HT1080 (cell line): ENCODE results near the gene CCR4. TPM values are rescaled to one million over a fixed set of nuclear protein-coding genes. Genes with fewer than 3 reads are reported as not detected.
"Not testable (repeated sequence)": the region's sequence is repeated elsewhere in the genome, so short reads cannot be mapped to it uniquely, and the experiment has no call there.

Experiments
- DNase-seq: peaks from one replicate; pipeline ENCODE4 v3.0.0-alpha.2; 2015; ENCODE audit warnings: low read depth
- polyA plus RNA-seq, 2 experiments: library from polyadenylated mRNA; depleted of rRNA; stranded (reverse); fragments of >200 nt; gene quantifications; 2 replicates each; pipeline ENCODE4 v1.2.3, GENCODE V29; 2015
- total RNA-seq: library from RNA; depleted of rRNA; stranded (reverse); fragments of >200 nt; shearing (Covaris generic); gene quantifications from 2 replicates; pipeline ENCODE4 v1.2.3, GENCODE V29; 2014; rRNA removed

Gene CCR4
- total RNA-seq: not detected in 2 replicates
- not detected in 2 replicates for polyA plus RNA-seq (2015; cell fraction: cytosol; rRNA removed)
- not detected in 2 replicates for polyA plus RNA-seq (2015; cell fraction: nucleus; rRNA removed)

- DNase-seq: no peak
Observed at GRCh38 chr3:32951410-32951811, at the start of gene CCR4. Gene CCR4 (plus strand): TSS chr3:32951644. CDS start chr3:32953423, 1,779 bp downstream.

DNA sequence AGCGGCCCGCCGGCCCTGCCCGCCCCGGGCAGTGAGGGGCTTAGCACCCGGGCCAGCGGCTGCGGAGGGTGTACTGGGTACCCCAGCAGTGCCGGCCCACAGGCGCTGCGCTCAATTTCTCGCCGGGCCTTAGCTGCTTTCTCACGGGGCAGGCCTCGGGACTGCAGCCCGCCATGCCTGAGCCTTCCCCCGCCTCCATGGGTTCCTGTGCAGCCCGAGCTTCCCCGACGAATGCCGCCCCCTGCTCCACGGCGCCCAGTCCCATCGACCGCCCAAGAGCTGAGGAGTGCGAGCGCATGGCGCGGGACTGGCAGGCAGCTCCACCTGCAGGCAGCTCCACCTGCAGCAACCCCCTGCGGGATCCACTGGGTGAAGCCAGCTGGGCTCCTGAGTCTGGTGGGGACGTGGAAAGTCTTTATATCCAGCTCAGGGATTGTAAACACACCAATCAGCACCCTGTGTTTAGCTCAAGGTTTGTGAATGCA is 48.5 kb upstream of the CCR4 start:
- not testable (repeated sequence) for DNase-seq

DNA sequence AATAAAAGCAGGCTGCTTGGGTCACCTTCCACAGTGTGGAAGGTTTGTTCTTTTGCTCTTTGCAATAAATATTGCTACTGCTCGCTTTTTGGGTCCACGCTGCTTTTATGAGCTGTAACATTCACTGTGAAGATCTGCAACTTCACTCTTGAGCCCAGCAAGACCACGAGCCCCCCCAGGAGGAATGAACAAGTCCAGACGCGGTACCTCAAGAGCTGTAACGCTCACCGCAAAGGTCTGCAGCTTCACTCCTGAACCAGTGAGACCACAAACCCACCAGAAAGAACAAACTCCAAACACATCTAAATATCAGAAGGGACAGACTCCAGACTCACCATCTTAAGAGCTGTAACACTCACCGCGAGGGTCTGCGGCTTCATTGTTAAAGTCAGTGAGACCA is 47.5 kb upstream of the CCR4 start:
- no peak for DNase-seq

- no peak for DNase-seq
Observed at GRCh38 chr3:32909999-32910398, 41.4 kb upstream of the CCR4 start.

DNA sequence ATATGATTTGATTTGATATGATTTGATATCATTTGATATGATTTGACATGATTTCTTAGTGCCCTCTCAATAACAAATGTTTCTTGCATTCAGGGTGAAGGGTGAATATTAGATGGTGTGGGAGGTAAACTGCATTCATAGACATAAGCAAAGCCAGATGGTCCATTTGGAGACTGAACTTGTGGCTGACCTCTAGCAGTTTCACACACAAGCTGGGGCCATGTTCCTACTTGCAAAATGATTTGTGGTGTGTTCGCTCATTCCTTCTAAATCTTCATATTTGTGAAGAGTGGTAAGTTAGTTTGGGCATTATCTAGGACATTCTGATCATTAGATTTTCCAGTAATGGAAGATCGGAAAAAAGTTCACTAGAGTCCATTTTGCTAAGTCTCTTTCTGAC is 40.5 kb upstream of the CCR4 start:
- DNase-seq: no peak

- no peak for DNase-seq
Observed at GRCh38 chr3:32912046-32912445, 39.4 kb upstream of the CCR4 start.

- DNase-seq: no peak
Observed at GRCh38 chr3:32913790-32914446, 37.5 kb upstream of the CCR4 start.

DNA sequence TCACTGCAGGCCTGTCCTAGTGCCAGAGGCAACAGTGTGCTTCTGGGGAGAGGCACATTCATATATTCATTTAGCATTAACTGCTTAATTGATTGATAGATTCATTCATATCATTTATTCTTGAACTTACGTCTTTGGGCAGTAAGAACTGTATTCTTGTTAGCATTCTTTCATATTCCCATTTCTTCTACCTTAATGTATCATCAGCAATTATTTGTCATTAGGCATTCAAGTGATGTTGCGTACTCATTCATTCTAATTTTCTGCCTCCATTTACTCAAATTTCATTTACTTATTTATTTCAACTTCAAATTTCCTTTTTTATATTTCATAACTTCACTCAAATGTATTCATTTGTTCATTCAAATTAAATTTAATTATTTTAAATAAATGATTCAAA is 31.5 kb upstream of the CCR4 start:
- no peak for DNase-seq

DNA sequence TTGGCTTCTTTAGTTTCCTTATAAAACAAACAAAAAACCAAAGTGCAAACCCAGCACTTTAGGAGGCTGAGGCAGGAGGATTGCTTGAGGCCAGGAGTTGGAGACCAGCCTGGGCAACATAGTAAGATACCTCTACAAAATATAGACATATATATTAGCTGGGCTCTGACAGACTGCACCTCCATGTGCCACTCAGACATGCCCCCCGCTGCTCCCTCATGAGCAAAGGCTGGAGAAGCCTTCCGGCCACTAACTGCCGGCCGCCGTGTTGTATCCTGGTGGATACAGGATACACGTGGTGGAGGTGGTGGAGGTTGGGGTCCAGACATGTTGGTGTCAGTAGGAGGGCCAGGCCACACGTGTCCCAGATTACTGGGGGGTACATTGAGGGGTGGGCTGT is 29.4 kb upstream of the CCR4 start:
- no peak for DNase-seq

GRCh38 chr3:32930161-32930560 is 21.3 kb upstream of the CCR4 start:
- DNase-seq: no peak

GRCh38 chr3:32931273-32931672 is 20.2 kb upstream of the CCR4 start:
- not testable (repeated sequence) for DNase-seq

DNA sequence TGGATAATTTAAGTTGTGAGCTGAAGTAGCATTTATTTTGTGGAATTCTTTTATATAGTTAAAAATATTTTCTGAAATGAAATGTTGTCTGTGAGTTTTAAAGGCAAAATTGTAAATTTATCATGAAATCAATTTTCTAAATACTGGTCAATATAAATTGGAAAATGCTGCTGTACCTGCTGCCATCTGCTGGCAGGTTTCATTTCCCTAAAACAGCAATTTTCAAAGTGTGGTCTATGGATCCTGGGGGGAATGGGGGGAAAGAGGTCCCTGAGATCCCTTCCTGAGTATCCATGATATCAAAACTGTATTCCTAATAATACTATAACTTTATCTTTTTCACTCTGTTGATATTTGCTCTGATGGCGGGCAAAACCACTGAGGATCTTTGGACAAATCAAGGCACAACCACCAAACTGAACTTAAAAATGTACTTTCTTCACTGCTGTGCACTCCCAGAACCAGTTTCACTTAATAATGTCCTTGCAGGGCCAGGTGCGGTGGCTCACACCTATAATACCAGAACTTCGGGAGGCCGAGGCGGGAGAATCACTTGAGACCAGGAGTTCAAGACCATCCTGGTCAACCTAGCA is 17.2 kb upstream of the CCR4 start:
- DNase-seq: no peak

GRCh38 chr3:32937331-32937730 is 14.1 kb upstream of the CCR4 start:
- DNase-seq: peak; percentile 44

GRCh38 chr3:32939531-32940284 is 11.7 kb upstream of the CCR4 start:
- not testable (repeated sequence) for DNase-seq

- no peak for DNase-seq
Observed at GRCh38 chr3:32940726-32941125, 10.7 kb upstream of the CCR4 start.

DNA sequence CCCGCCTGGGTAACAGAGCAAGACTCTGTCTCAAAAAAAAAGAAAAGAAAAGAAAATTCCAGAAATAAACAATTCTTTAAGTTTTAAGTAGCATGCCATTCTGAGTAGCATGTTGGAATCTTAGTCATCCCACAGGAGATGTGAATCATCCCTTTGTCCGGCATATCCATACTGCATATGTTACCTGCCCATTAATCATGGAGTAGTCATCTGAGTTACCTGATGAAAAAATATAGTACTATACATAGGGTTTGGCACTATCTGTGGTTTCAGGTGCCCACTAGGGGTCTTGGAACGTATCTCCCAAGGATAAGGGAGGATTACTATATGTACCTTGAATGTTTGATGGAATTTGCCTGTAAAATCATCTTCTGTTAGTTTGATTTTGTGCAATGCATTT is 6.3 kb upstream of the CCR4 start:
- peak; percentile 66 for DNase-seq

DNA sequence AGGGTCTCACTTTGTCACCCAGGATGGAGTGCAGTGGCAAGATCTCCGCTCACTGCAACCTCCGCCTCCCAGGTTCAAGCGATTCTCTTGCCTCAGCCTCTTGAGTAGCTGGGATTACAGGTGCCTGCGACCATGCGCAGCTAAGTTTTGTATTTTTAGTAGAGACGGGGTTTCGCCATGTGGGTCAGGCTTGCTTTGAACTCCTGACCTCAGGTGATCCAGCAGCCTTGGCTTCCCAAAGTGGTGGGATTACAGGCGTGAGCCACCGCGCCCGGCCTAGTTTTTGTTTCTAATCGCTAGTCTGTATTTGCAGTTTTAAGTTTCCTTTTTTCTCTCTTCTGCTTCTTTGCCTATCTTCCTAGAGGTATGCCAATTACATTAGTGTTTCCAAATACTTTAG is 5.8 kb upstream of the CCR4 start:
- DNase-seq: not testable (repeated sequence)

GRCh38 chr3:32946973-32947788 is 4.3 kb upstream of the CCR4 start:
- no peak for DNase-seq

GRCh38 chr3:32947789-32948238 is 3.6 kb upstream of the CCR4 start:
- peak; percentile 82 for DNase-seq

- no peak for DNase-seq
Observed at GRCh38 chr3:32948625-32949445, 2.6 kb upstream of the CCR4 start.
